HepG2 (cell line): Measurements from ENCODE around the gene TM4SF18.

Experiments
- ARHGAP35 ChIP-seq: sonication (generic); formaldehyde crosslinking; IDR thresholded peaks from 2 replicates; pipeline ENCODE4 v1.9.0; 2022; ENCODE audit warnings: mild to moderate bottlenecking, inconsistent platforms, moderate library complexity, missing genetic modification reagents, borderline replicate concordance
- CREB1 ChIP-seq, 2 experiments: fragments of 450-650 bp in 1 of 2; IDR thresholded peaks; 2 replicates each; pipeline ENCODE4 v1.6.1; 2016 to 2017; ENCODE audit warnings: control low read depth in 1 of 2, mild to moderate bottlenecking in 1 of 2, missing compliant biosample characterization in 1 of 2, missing genetic modification characterization in 1 of 2
- IKZF4 ChIP-seq: sonication (generic); formaldehyde crosslinking; IDR thresholded peaks from 2 replicates; pipeline ENCODE4 v1.5.1; 2020; ENCODE audit warnings: borderline replicate concordance, mild to moderate bottlenecking, low read depth, missing genetic modification reagents; ENCODE audit errors: not compliant biosample characterization
- RNF2 ChIP-seq: fragments of 450-650 bp; conservative IDR thresholded peaks from 2 replicates; pipeline ENCODE4 v1.6.1; 2016; ENCODE audit warnings: low read depth
- SMC3 ChIP-seq: IDR thresholded peaks from 2 replicates; pipeline ENCODE4 v1.6.1; 2011; ENCODE audit warnings: low read length, improper control_type of control experiment
- TF ChIP-seq, protein P1 (sequence below): sonication (generic); formaldehyde crosslinking; IDR thresholded peaks from 2 replicates; pipeline ENCODE4 v1.5.0; 2020; ENCODE audit warnings: mild to moderate bottlenecking, missing genetic modification reagents
- TF ChIP-seq, protein P2 (sequence below): IDR thresholded peaks from 2 replicates; pipeline ENCODE4 v1.6.1; 2016; ENCODE audit warnings: low read depth, control low read depth
- TF ChIP-seq, protein P3 (sequence below): sonication (generic); formaldehyde crosslinking; IDR thresholded peaks from 2 replicates; pipeline ENCODE4 v1.8.1; 2023; ENCODE audit warnings: mild to moderate bottlenecking, missing genetic modification reagents, borderline replicate concordance

DNA sequence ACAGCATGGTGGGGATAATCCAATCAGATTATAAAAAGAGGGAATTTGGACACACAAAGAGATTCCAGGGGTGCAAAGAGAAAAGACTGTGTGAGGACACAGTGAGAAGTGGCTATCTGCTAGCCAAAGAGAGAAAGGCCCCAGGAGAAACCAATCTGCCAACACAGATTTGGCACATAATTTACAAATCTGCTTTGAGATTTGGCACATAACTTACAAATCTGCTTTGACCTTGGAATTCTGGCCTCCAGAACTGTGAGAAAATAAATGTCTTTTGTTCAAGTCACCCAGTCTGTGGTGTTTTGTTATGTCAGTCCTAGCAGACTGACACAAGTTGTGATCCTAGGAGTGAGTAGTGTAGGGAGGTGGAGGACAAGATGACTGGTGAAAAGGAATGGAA, 3.5 kb upstream of the TM4SF18 start:
- TF ChIP-seq, protein P1, sequence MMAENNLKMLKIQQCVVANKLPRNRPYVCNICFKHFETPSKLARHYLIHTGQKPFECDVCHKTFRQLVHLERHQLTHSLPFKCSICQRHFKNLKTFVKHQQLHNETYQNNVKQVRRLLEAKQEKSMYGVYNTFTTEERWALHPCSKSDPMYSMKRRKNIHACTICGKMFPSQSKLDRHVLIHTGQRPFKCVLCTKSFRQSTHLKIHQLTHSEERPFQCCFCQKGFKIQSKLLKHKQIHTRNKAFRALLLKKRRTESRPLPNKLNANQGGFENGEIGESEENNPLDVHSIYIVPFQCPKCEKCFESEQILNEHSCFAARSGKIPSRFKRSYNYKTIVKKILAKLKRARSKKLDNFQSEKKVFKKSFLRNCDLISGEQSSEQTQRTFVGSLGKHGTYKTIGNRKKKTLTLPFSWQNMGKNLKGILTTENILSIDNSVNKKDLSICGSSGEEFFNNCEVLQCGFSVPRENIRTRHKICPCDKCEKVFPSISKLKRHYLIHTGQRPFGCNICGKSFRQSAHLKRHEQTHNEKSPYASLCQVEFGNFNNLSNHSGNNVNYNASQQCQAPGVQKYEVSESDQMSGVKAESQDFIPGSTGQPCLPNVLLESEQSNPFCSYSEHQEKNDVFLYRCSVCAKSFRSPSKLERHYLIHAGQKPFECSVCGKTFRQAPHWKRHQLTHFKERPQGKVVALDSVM (CRISPR knock-in tag) = no peak
- TF ChIP-seq IKZF4 (CRISPR knock-in tag) (no peak), RNF2 (no peak), SMC3 (no peak), CREB1 (IDR thresholded peaks at IDR 0.05) (no peak), CREB1 (CRISPR knock-in tag; IDR thresholded peaks at IDR 0.05) (no peak), ARHGAP35 (no peak)
- TF ChIP-seq, protein P2, sequence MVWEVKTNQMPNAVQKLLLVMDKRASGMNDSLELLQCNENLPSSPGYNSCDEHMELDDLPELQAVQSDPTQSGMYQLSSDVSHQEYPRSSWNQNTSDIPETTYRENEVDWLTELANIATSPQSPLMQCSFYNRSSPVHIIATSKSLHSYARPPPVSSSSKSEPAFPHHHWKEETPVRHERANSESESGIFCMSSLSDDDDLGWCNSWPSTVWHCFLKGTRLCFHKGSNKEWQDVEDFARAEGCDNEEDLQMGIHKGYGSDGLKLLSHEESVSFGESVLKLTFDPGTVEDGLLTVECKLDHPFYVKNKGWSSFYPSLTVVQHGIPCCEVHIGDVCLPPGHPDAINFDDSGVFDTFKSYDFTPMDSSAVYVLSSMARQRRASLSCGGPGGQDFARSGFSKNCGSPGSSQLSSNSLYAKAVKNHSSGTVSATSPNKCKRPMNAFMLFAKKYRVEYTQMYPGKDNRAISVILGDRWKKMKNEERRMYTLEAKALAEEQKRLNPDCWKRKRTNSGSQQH (CRISPR knock-in tag) = no peak
- TF ChIP-seq, protein P3, sequence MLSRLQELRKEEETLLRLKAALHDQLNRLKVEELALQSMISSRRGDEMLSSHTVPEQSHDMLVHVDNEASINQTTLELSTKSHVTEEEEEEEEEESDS (CRISPR knock-in tag) = no peak
